Measurements from ENCODE around the gene KIF1C. TPM values are rescaled to one million over a fixed set of nuclear protein-coding genes. Genes with fewer than 3 reads are reported as not detected.
A peak's percentile ranks its signal among the peaks of the same experiment; 100 is the strongest.

Gene KIF1C
- total RNA-seq, 1 donor from 2014 or later, result 46.9 TPM

GRCh38 chr17:5042157-5043022 lies 44.6 kb downstream of the KIF1C start:
- TF ChIP-seq POLR2AphosphoS5 (IDR thresholded peaks at IDR 0.05; ENCODE audit: insufficient read depth in 1 of 2, low read depth in 1 of 2), result no peak
- TF ChIP-seq CTCF (IDR thresholded peaks at IDR 0.05), result no peak
- no peak for TF ChIP-seq POLR2A (IDR thresholded peaks at IDR 0.05)

GRCh38 chr17:5043524-5043923 lies 45.8 kb downstream of the KIF1C start:
- no peak for DNase-seq (ENCODE audit: extremely low spot score in 2 of 2)
- H3K9me3 ChIP-seq, result no peaks in the 10 kb centered on the region
- no peaks in the 10 kb centered on the region for H3K36me3 ChIP-seq
- TF ChIP-seq POLR2A (IDR thresholded peaks at IDR 0.05) (no peak), POLR2AphosphoS5 (IDR thresholded peaks at IDR 0.05; ENCODE audit: insufficient read depth in 1 of 2, low read depth in 1 of 2) (no peak), CTCF (IDR thresholded peaks at IDR 0.05) (no peak)
- peaks cover under 1% of the 10 kb centered on the region for H3K4me1 ChIP-seq
- intact Hi-C loops (cut with DNase I), result no loop called here
- H3K27ac ChIP-seq, result no peak overlapping the region
- H3K27me3 ChIP-seq, result no peaks in the 10 kb centered on the region
- no peak overlapping the region for H3K4me3 ChIP-seq

More at GRCh38 chr17:5042157-5043022, 44.6 kb downstream of the KIF1C start:
- no peaks in the 10 kb centered on the region for H3K36me3 ChIP-seq
- H3K4me3 ChIP-seq, result no peak overlapping the region
- intact Hi-C loops (cut with DNase I), result no loop called here
- no peaks in the 10 kb centered on the region for H3K9me3 ChIP-seq
- no peaks in the 10 kb centered on the region for H3K4me1 ChIP-seq
- no peaks in the 10 kb centered on the region for H3K27me3 ChIP-seq
- DNase-seq (ENCODE audit: extremely low spot score in 2 of 2), result no peak
- no peak overlapping the region for H3K27ac ChIP-seq

GRCh38 chr17:5044630-5045029 lies 46.9 kb downstream of the KIF1C start:
- H3K4me3 ChIP-seq, result no peak overlapping the region
- H3K4me1 ChIP-seq, result peaks cover 11% of the 10 kb centered on the region
- TF ChIP-seq CTCF (IDR thresholded peaks at IDR 0.05) (no peak), POLR2AphosphoS5 (IDR thresholded peaks at IDR 0.05; ENCODE audit: insufficient read depth in 1 of 2, low read depth in 1 of 2) (no peak), POLR2A (IDR thresholded peaks at IDR 0.05) (no peak)
- no peaks in the 10 kb centered on the region for H3K36me3 ChIP-seq
- no peaks in the 10 kb centered on the region for H3K27me3 ChIP-seq
- intact Hi-C loops (cut with DNase I), result no loop called here
- no peak for DNase-seq (ENCODE audit: extremely low spot score in 2 of 2)
- H3K9me3 ChIP-seq, result no peaks in the 10 kb centered on the region
- no peak overlapping the region for H3K27ac ChIP-seq

- no peaks in the 10 kb centered on the region for H3K9me3 ChIP-seq
- DNase-seq (ENCODE audit: extremely low spot score in 2 of 2), result no peak
- H3K4me1 ChIP-seq, result peaks cover 18% of the 10 kb centered on the region
- H3K27ac ChIP-seq, result peak overlapping the region; percentile 72
- H3K27me3 ChIP-seq, result no peaks in the 10 kb centered on the region
- TF ChIP-seq CTCF (IDR thresholded peaks at IDR 0.05), result no peak
- no peak for TF ChIP-seq POLR2A (IDR thresholded peaks at IDR 0.05)
- no peak for TF ChIP-seq POLR2AphosphoS5 (IDR thresholded peaks at IDR 0.05; ENCODE audit: insufficient read depth in 1 of 2, low read depth in 1 of 2)
- no peak overlapping the region for H3K4me3 ChIP-seq
- intact Hi-C loops (cut with DNase I), result no loop called here
- no peaks in the 10 kb centered on the region for H3K36me3 ChIP-seq
Observed at GRCh38 chr17:5045496-5045895, 47.7 kb downstream of the KIF1C start.

GRCh38 chr17:5047446-5047845 lies 49.7 kb downstream of the KIF1C start:
- intact Hi-C loops (cut with DNase I), result no loop called here
- no peak overlapping the region for H3K4me3 ChIP-seq
- peaks cover 20% of the 10 kb centered on the region for H3K4me1 ChIP-seq
- DNase-seq (ENCODE audit: extremely low spot score in 2 of 2), result no peak
- no peaks in the 10 kb centered on the region for H3K27me3 ChIP-seq
- TF ChIP-seq POLR2A (IDR thresholded peaks at IDR 0.05), result no peak
- no peak for TF ChIP-seq CTCF (IDR thresholded peaks at IDR 0.05)
- TF ChIP-seq POLR2AphosphoS5 (IDR thresholded peaks at IDR 0.05; ENCODE audit: insufficient read depth in 1 of 2, low read depth in 1 of 2), result no peak
- peak overlapping the region; percentile 72 for H3K27ac ChIP-seq
- H3K36me3 ChIP-seq, result no peaks in the 10 kb centered on the region
- H3K9me3 ChIP-seq, result no peaks in the 10 kb centered on the region
